Measurements from ENCODE around the gene CFAP57. TPM values are rescaled to one million over a fixed set of nuclear protein-coding genes. Genes with fewer than 3 reads are reported as not detected.
A peak's percentile ranks its signal among the peaks of the same experiment; 100 is the strongest.

The CFAP57 gene
- total RNA-seq, 1 experiment from 2014 or later: 1.7 TPM

GRCh38 chr1:43235040-43235439 is 62.9 kb downstream of the CFAP57 start:
- no peak for DNase-seq
- Histone ChIP-seq H2AFZ (no peak overlapping the region), H3K4me1 (replicated peaks; ENCODE audit: insufficient read depth) (peaks cover 10% of the 10 kb centered on the region), H3K36me3 (ENCODE audit: low read depth) (no peaks in the 10 kb centered on the region), H3K79me2 (ENCODE audit: low read depth) (no peaks in the 10 kb centered on the region), H3K9me2 (ENCODE audit: insufficient read depth) (no peaks in the 10 kb centered on the region), H3K27ac (no peak overlapping the region), H4K20me1 (ENCODE audit: insufficient read depth) (no peaks in the 10 kb centered on the region), H3K4me2 (no peak overlapping the region), H3K27me3 (ENCODE audit: insufficient read depth, low read depth) (no peaks in the 10 kb centered on the region), H3K9me3 (ENCODE audit: insufficient read depth, low read depth) (no peaks in the 10 kb centered on the region), H3F3A (ENCODE audit: insufficient read depth, low read depth) (no peaks in the 10 kb centered on the region), H3K4me3 (no peak overlapping the region)
- TF ChIP-seq EZH2 (IDR thresholded peaks at IDR 0.05; ENCODE audit: low read depth) (no peak), CTCF (conservative IDR thresholded peaks at IDR 0.05) (no peak)
- CTCF ChIA-PET: interaction anchor here (0.7 kb wide), 1 partner anchor 142 kb away, joined by 3 read pairs; no protein-coding TSS in a partner anchor
- intact Hi-C loops (cut with micrococcal nuclease; ENCODE audit: unreplicated experiment): no loop called here
- POLR2A ChIA-PET (ENCODE audit: unreplicated experiment): no interaction called here
- no TSS peak for BruUV-seq (replicated peaks)

- no peaks in the 10 kb centered on the region for H3K79me2 ChIP-seq (ENCODE audit: low read depth)
- H3K4me1 ChIP-seq (replicated peaks; ENCODE audit: insufficient read depth): peaks cover 10% of the 10 kb centered on the region
- intact Hi-C loops (cut with micrococcal nuclease; ENCODE audit: unreplicated experiment): no loop called here
- no peaks in the 10 kb centered on the region for H3K9me3 ChIP-seq (ENCODE audit: insufficient read depth, low read depth)
- no peaks in the 10 kb centered on the region for H3K27me3 ChIP-seq (ENCODE audit: insufficient read depth, low read depth)
- H3K4me2 ChIP-seq: no peak overlapping the region
- H3K27ac ChIP-seq: no peak overlapping the region
- CTCF ChIA-PET: interaction anchor here (0.7 kb wide), 1 partner anchor 142 kb away, joined by 3 read pairs; no protein-coding TSS in a partner anchor
- H4K20me1 ChIP-seq (ENCODE audit: insufficient read depth): no peaks in the 10 kb centered on the region
- TF ChIP-seq CTCF (conservative IDR thresholded peaks at IDR 0.05): no peak
- no peak for TF ChIP-seq EZH2 (IDR thresholded peaks at IDR 0.05; ENCODE audit: low read depth)
- no TSS peak for BruUV-seq (replicated peaks)
- POLR2A ChIA-PET (ENCODE audit: unreplicated experiment): no interaction called here
- no peaks in the 10 kb centered on the region for H3K36me3 ChIP-seq (ENCODE audit: low read depth)
- H2AFZ ChIP-seq: no peak overlapping the region
- DNase-seq: peak in 1 of 2 experiments; percentile 18
- H3K9me2 ChIP-seq (ENCODE audit: insufficient read depth): no peaks in the 10 kb centered on the region
- H3F3A ChIP-seq (ENCODE audit: insufficient read depth, low read depth): no peaks in the 10 kb centered on the region
- no peak overlapping the region for H3K4me3 ChIP-seq
Observed at GRCh38 chr1:43235451-43236121, 63.5 kb downstream of the CFAP57 start.

- H3K79me2 ChIP-seq (ENCODE audit: low read depth): no peaks in the 10 kb centered on the region
- no peaks in the 10 kb centered on the region for H3K27me3 ChIP-seq (ENCODE audit: insufficient read depth, low read depth)
- no peak overlapping the region for H3K4me3 ChIP-seq
- H3K9me2 ChIP-seq (ENCODE audit: insufficient read depth): no peaks in the 10 kb centered on the region
- no peak overlapping the region for H3K4me2 ChIP-seq
- H4K20me1 ChIP-seq (ENCODE audit: insufficient read depth): no peaks in the 10 kb centered on the region
- H3K36me3 ChIP-seq (ENCODE audit: low read depth): no peaks in the 10 kb centered on the region
- H3K9me3 ChIP-seq (ENCODE audit: insufficient read depth, low read depth): no peaks in the 10 kb centered on the region
- no peak overlapping the region for H3K27ac ChIP-seq
- TF ChIP-seq CTCF (conservative IDR thresholded peaks at IDR 0.05) (no peak), EZH2 (IDR thresholded peaks at IDR 0.05; ENCODE audit: low read depth) (no peak)
- intact Hi-C loops (cut with micrococcal nuclease; ENCODE audit: unreplicated experiment): no loop called here
- POLR2A ChIA-PET (ENCODE audit: unreplicated experiment): no interaction called here
- no peak overlapping the region for H2AFZ ChIP-seq
- H3F3A ChIP-seq (ENCODE audit: insufficient read depth, low read depth): peaks cover 4% of the 10 kb centered on the region; the same call in 1 of the 2 replicates
- H3K4me1 ChIP-seq (replicated peaks; ENCODE audit: insufficient read depth): peaks cover 17% of the 10 kb centered on the region
- DNase-seq: no peak
- no TSS peak for BruUV-seq (replicated peaks)
- CTCF ChIA-PET: no interaction called here
Observed at GRCh38 chr1:43237121-43237520, 65.0 kb downstream of the CFAP57 start.
